SK-N-SH (cell line): ENCODE data around the gene PELI2. TPM values are rescaled to one million over a fixed set of nuclear protein-coding genes. Genes with fewer than 3 reads are reported as not detected.

Experiments used
- CTCF ChIA-PET: fragments of 300-600, 350-600 bp; formaldehyde crosslinking; extraction: SDS; loops from one replicate; lab custom pipeline; 2021; lab: Yijun Ruan, JAX
- POLR2A ChIA-PET: fragments of 350-600 bp; sonication (Branson Sonifier 250); formaldehyde crosslinking; extraction: SDS; loops from one replicate; lab custom pipeline; 2020; ENCODE audit warnings: antibody characterized with exemption, inconsistent platforms; lab: Yijun Ruan, JAX
- DNase-seq: peaks from one replicate; pipeline ENCODE4 v3.0.0; 2012
- H2AFZ ChIP-seq: fragments of 200-600 bp; sonication (generic); 2 replicates; pipeline ENCODE4 v1.8.1; 2016; ENCODE audit warnings: antibody characterized with exemption, mild to moderate bottlenecking, low read depth
- H3F3A ChIP-seq: fragments of 200-600 bp; sonication (generic); replicated peaks from 2 replicates; pipeline ENCODE3; 2016; ENCODE audit warnings: antibody characterized with exemption, mild to moderate bottlenecking; ENCODE audit not compliant: insufficient read depth
- H3K27ac ChIP-seq, 2 experiments: fragments of 200-500 bp in 1 of 2; fragments of 200-600 bp in 1 of 2; sonication (Bioruptor generic) in 1 of 2; sonication (generic), shearing (Covaris generic) in 1 of 2; 2 replicates each; pipeline versions ENCODE4 v1.5.1 to v1.6.1; 2014 to 2016; ENCODE audit warnings: low read depth in 2 of 2, inconsistent platforms in 1 of 2, low read length in 1 of 2, mild to moderate bottlenecking in 1 of 2, mixed read lengths in 1 of 2
- H3K27me3 ChIP-seq: fragments of 200-600 bp; sonication (generic), shearing (Covaris generic); 2 replicates; pipeline ENCODE4 v1.6.1; 2016; ENCODE audit warnings: mixed run types; ENCODE audit not compliant: insufficient read depth
- H3K36me3 ChIP-seq, 2 experiments: fragments of 200-500 bp in 1 of 2; fragments of 200-600 bp in 1 of 2; sonication (Bioruptor generic) in 1 of 2; sonication (generic) in 1 of 2; replicated peaks in 1 of 2; 2 replicates each; pipeline versions ENCODE3 to v1.5.1; 2014 to 2016; ENCODE audit warnings: low read length in 1 of 2, mild to moderate bottlenecking in 1 of 2; ENCODE audit not compliant: insufficient read depth in 2 of 2, control insufficient read depth in 1 of 2
- H3K4me1 ChIP-seq, 2 experiments: fragments of 200-500 bp in 1 of 2; fragments of 200-600 bp in 1 of 2; sonication (Bioruptor generic) in 1 of 2; sonication (generic), shearing (Covaris generic) in 1 of 2; 2 replicates each; pipeline versions ENCODE4 v1.5.1 to v1.6.1; 2014 to 2016; ENCODE audit warnings: low read depth in 1 of 2, low read length in 1 of 2, mixed run types in 1 of 2; ENCODE audit not compliant: insufficient read depth in 2 of 2, control insufficient read depth in 1 of 2
- H3K4me2 ChIP-seq: fragments of 200-600 bp; sonication (generic), shearing (Covaris generic); 2 replicates; pipeline ENCODE4 v1.6.1; 2017; ENCODE audit warnings: mixed run types
- H3K4me3 ChIP-seq, 2 experiments: fragments of 200-500 bp in 1 of 2; fragments of 200-600 bp in 1 of 2; sonication (Bioruptor generic) in 1 of 2; sonication (generic), shearing (Covaris generic) in 1 of 2; 2 replicates each; pipeline versions ENCODE4 v1.5.1 to v1.8.1; 2014 to 2016; ENCODE audit warnings: low read depth in 2 of 2, inconsistent platforms in 1 of 2, low read length in 1 of 2, mild to moderate bottlenecking in 1 of 2, mixed read lengths in 1 of 2, moderate library complexity in 1 of 2
- H3K79me2 ChIP-seq: fragments of 200-600 bp; sonication (generic); 2 replicates; pipeline ENCODE4 v1.8.1; 2017; ENCODE audit warnings: mild to moderate bottlenecking; ENCODE audit not compliant: insufficient read depth
- H3K9ac ChIP-seq: fragments of 200-600 bp; sonication (generic); 2 replicates; pipeline ENCODE4 v1.6.1; 2017; ENCODE audit warnings: mixed run types
- H3K9me2 ChIP-seq: fragments of 200-600 bp; sonication (generic); 2 replicates; pipeline ENCODE4 v1.6.1; 2017; ENCODE audit warnings: mixed run types
- H3K9me3 ChIP-seq: fragments of 200-600 bp; sonication (generic); 2 replicates; pipeline ENCODE4 v1.6.1; 2017; ENCODE audit warnings: mixed run types, mild to moderate bottlenecking, moderate library complexity
- H4K20me1 ChIP-seq: fragments of 200-600 bp; sonication (generic); 2 replicates; pipeline ENCODE4 v1.6.1; 2017; ENCODE audit warnings: mild to moderate bottlenecking, mixed run types; ENCODE audit not compliant: insufficient read depth
- ELF1 ChIP-seq: IDR thresholded peaks from 2 replicates; pipeline ENCODE4 v1.4.0; 2012
- FOSL2 ChIP-seq: IDR thresholded peaks from 2 replicates; pipeline ENCODE4 v1.4.0; 2012; ENCODE audit warnings: low read depth, mild to moderate bottlenecking, moderate library complexity, borderline replicate concordance
- FOXM1 ChIP-seq: IDR thresholded peaks from 2 replicates; pipeline ENCODE4 v1.4.0; 2012; ENCODE audit warnings: low read depth, mild to moderate bottlenecking
- GATA2 ChIP-seq: sonication (generic); formaldehyde crosslinking; IDR thresholded peaks from 2 replicates; pipeline ENCODE4 v1.5.0; 2020; ENCODE audit warnings: mild to moderate bottlenecking, missing genetic modification reagents
- POLR2AphosphoS5 ChIP-seq: IDR thresholded peaks from 2 replicates; pipeline ENCODE4 v1.6.1; 2012; ENCODE audit warnings: low read depth, low read length
- RAD21 ChIP-seq: IDR thresholded peaks from 2 replicates; pipeline ENCODE4 v1.6.1; 2012; ENCODE audit warnings: mild to moderate bottlenecking, low read length
- RFX5 ChIP-seq: IDR thresholded peaks from 2 replicates; pipeline ENCODE4 v1.6.1; 2012; ENCODE audit warnings: mild to moderate bottlenecking, improper control_type of control experiment, low read length
- SIN3A ChIP-seq: IDR thresholded peaks from 2 replicates; pipeline ENCODE4 v1.6.1; 2012; ENCODE audit warnings: low read depth, mild to moderate bottlenecking, low read length, moderate library complexity, borderline replicate concordance
- SMC3 ChIP-seq: IDR thresholded peaks from 2 replicates; pipeline ENCODE4 v1.6.1; 2012; ENCODE audit warnings: low read depth, low read length, improper control_type of control experiment
- TCF12 ChIP-seq: IDR thresholded peaks from 2 replicates; pipeline ENCODE4 v1.4.0; 2012
- YY1 ChIP-seq: IDR thresholded peaks from 2 replicates; pipeline ENCODE4 v1.4.0; 2012; ENCODE audit warnings: low read depth, mild to moderate bottlenecking
- WGBS: methylation state at CpG from one replicate; pipeline ENCODE4 v1.1.6; 2017; ENCODE audit warnings: low lambda C conversion rate; 5-methylcytosine and 5-hydroxymethylcytosine counted together
- polyA plus RNA-seq, 3 experiments: library from polyadenylated mRNA; depleted of rRNA; stranded (reverse); fragments of >200 nt; gene quantifications; 2 replicates each; pipeline ENCODE4 v1.2.3, GENCODE V29; 2012
- TF ChIP-seq, protein P1 (sequence below): IDR thresholded peaks from 2 replicates; pipeline ENCODE4 v1.4.0; 2012; ENCODE audit warnings: low read depth, borderline replicate concordance
- TF ChIP-seq, protein P2 (sequence below): IDR thresholded peaks from 2 replicates; pipeline ENCODE4; 2012
- TF ChIP-seq, protein P3 (sequence below): fragments of 150-350 bp; IDR thresholded peaks from 2 replicates; pipeline ENCODE4 v1.6.1; 2017; ENCODE audit warnings: antibody characterized with exemption, low read length, low read depth, borderline replicate concordance
- TF ChIP-seq, protein P4 (sequence below): IDR thresholded peaks from 2 replicates; pipeline ENCODE4 v1.4.0; 2012; ENCODE audit warnings: low read depth

The PELI2 gene
- polyA plus RNA-seq, 1 of the 3 experiments (the other 2 are of a cell fraction) = not detected

DNA sequence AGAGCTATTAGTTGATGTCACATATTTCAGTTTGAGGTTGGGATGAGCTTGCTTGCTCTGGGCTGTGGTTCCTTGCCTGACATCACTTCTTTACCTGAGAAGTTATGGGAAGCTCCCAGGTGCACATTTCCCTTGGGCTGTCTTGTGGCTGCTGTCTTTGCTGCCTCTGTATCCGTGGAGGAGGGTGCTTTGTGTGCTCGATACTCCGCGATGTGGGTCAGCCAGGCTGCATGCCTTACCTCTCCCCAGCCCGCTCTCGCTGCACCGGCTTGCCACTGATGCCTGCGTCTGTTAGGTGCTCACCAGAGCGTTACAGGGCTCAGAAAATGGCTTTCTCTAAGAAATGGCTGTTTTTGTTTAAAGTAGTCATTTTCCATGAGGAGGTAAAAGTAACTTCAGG lies 19.6 kb downstream of the PELI2 start:
- no peaks in the 10 kb centered on the region for H3F3A ChIP-seq
- no peak overlapping the region for H3K4me3 ChIP-seq
- ChIA-PET CTCF (no interaction called here), POLR2A (interaction anchor here (0.5 kb wide), 1 partner anchor 35 kb away, joined by 3 read pairs; no protein-coding TSS in a partner anchor)
- no peaks in the 10 kb centered on the region for H3K9me3 ChIP-seq
- no peak overlapping the region for H3K27ac ChIP-seq
- no peaks in the 10 kb centered on the region for H3K79me2 ChIP-seq
- 19% methylated on average over 9 of the region's 9 CpGs for WGBS
- no peak for DNase-seq
- TF ChIP-seq, protein P1, sequence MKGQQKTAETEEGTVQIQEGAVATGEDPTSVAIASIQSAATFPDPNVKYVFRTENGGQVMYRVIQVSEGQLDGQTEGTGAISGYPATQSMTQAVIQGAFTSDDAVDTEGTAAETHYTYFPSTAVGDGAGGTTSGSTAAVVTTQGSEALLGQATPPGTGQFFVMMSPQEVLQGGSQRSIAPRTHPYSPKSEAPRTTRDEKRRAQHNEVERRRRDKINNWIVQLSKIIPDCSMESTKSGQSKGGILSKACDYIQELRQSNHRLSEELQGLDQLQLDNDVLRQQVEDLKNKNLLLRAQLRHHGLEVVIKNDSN = no peak
- no peak for TF ChIP-seq GATA2
- no peak for TF ChIP-seq POLR2AphosphoS5
- TF ChIP-seq ELF1 = no peak
- TF ChIP-seq, protein P2, sequence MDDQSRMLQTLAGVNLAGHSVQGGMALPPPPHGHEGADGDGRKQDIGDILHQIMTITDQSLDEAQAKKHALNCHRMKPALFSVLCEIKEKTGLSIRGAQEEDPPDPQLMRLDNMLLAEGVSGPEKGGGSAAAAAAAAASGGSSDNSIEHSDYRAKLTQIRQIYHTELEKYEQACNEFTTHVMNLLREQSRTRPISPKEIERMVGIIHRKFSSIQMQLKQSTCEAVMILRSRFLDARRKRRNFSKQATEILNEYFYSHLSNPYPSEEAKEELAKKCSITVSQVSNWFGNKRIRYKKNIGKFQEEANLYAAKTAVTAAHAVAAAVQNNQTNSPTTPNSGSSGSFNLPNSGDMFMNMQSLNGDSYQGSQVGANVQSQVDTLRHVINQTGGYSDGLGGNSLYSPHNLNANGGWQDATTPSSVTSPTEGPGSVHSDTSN = no peak
- TF ChIP-seq RAD21 = no peak
- TF ChIP-seq, protein P3, sequence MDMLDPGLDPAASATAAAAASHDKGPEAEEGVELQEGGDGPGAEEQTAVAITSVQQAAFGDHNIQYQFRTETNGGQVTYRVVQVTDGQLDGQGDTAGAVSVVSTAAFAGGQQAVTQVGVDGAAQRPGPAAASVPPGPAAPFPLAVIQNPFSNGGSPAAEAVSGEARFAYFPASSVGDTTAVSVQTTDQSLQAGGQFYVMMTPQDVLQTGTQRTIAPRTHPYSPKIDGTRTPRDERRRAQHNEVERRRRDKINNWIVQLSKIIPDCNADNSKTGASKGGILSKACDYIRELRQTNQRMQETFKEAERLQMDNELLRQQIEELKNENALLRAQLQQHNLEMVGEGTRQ = no peak
- TF ChIP-seq FOXM1 = no peak
- no peaks in the 10 kb centered on the region for H4K20me1 ChIP-seq
- H2AFZ ChIP-seq = no peak overlapping the region
- H3K36me3 ChIP-seq = no peaks in the 10 kb centered on the region
- no peaks in the 10 kb centered on the region for H3K9me2 ChIP-seq
- H3K9ac ChIP-seq = no peak overlapping the region
- H3K27me3 ChIP-seq = peaks cover 36% of the 10 kb centered on the region; the same call in 1 of the 2 replicates
- no peaks in the 10 kb centered on the region for H3K4me1 ChIP-seq
- no peak overlapping the region for H3K4me2 ChIP-seq

DNA sequence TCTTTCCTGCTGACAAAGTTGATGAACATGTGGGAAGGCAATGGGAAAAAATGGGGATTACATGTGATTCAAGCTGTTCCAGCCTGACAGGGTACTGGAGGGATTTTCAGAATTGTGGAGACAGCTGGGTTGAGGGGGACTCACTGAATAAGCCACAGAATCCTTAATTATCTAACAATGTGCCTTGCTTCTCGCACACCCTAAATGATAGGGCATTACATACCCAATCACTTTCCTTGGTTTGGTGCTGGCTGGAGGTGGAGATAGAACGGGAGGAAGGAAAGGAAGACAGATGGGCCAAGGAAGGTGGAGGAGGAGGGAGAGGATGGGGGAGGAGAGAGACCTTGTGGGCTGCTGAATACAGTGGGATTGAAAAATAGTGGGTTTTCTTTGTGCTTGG lies 20.7 kb downstream of the PELI2 start:
- 6% methylated on average over 2 of the region's 2 CpGs for WGBS
- TF ChIP-seq RFX5 = no peak
- no peak for TF ChIP-seq SMC3
- ChIA-PET POLR2A (no interaction called here), CTCF (no interaction called here)
- Histone ChIP-seq H3K27me3 (peaks cover 28% of the 10 kb centered on the region; the same call in 1 of the 2 replicates), H3K27ac (no peak overlapping the region), H3K4me1 (no peaks in the 10 kb centered on the region), H3K36me3 (no peaks in the 10 kb centered on the region), H4K20me1 (no peaks in the 10 kb centered on the region), H3K79me2 (no peaks in the 10 kb centered on the region), H3K9me2 (no peaks in the 10 kb centered on the region), H3K9me3 (no peaks in the 10 kb centered on the region), H3K4me3 (no peak overlapping the region), H3K4me2 (no peak overlapping the region), H3F3A (no peaks in the 10 kb centered on the region), H3K9ac (no peak overlapping the region), H2AFZ (no peak overlapping the region)
- no peak for DNase-seq

DNA sequence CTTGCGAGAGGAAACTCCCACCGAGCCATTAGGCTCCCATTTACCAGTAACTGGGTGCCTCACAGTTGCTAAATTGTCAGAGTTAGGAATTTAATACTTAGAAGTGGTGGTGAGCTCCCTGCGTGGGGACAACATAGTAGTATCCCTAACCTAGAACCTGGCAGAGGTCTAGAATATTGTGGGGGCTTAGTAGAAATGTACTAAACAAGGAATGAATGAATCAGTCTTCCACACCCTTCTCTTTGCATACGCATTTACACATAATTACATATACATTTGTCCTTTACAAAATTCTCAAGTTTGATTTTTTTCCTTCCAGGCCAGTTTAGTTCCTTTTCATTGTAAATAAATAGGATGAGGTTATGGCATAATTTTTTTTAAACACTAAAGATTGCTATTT lies 24.1 kb downstream of the PELI2 start:
- no peaks in the 10 kb centered on the region for H3K79me2 ChIP-seq
- no peaks in the 10 kb centered on the region for H3K9me3 ChIP-seq
- no peaks in the 10 kb centered on the region for H3K4me1 ChIP-seq
- H3K27me3 ChIP-seq = peaks cover 21% of the 10 kb centered on the region; the same call in 1 of the 2 replicates
- H3K9me2 ChIP-seq = no peaks in the 10 kb centered on the region
- H3K9ac ChIP-seq = no peak overlapping the region
- H3K36me3 ChIP-seq = no peaks in the 10 kb centered on the region
- no peak overlapping the region for H3K27ac ChIP-seq
- no peak overlapping the region for H3K4me2 ChIP-seq
- no peak overlapping the region for H2AFZ ChIP-seq
- ChIA-PET POLR2A (no interaction called here), CTCF (no interaction called here)
- H3K4me3 ChIP-seq = no peak overlapping the region
- DNase-seq = no peak
- WGBS = 14% methylated on average over 4 of the region's 4 CpGs
- TF ChIP-seq, protein P4, sequence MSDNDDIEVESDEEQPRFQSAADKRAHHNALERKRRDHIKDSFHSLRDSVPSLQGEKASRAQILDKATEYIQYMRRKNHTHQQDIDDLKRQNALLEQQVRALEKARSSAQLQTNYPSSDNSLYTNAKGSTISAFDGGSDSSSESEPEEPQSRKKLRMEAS = no peak
- TF ChIP-seq TCF12 (no peak), YY1 (no peak), SIN3A (no peak), FOSL2 (no peak)
- no peaks in the 10 kb centered on the region for H4K20me1 ChIP-seq
- H3F3A ChIP-seq = no peaks in the 10 kb centered on the region
